Stimulated activated CD4-positive, alpha-beta T cell treated with anti-CD3 and anti-CD28 coated beads, Interleukin-1b, Interleukin-23, amount 100 ng/mL, for 4 hours (primary cell): ENCODE measurements around the gene GTF2F2.

Experiments
- DNase-seq, 2 donors: peaks; one replicate each; pipeline ENCODE4 v3.0.0-alpha.2; 2020; ENCODE audit warnings: low read depth in 2 of 2

GTF2F2 gene

GRCh38 chr13:45120967-45121831 is 889 bp downstream of the GTF2F2 start:
- DNase-seq = no peak

DNA sequence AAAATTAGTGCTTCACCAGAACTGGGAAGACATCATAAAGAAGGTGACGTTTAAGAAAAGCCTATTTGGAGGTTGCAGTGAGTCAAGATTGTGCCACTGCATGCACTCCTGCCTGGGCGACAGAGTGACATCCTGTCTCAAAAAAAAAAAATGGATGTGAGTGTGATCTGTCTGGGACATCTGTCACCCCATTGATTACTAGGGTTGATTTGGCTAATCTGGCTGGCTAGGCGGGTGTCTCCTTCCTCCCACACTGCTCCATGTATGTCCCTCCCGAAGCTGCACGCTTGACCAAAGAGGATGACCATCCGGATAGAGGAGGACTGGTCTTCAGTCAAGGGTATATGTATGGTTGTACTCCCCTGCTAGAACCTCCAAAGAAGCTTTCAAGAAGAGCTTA is 2.6 kb downstream of the GTF2F2 start:
- DNase-seq = no peak

DNA sequence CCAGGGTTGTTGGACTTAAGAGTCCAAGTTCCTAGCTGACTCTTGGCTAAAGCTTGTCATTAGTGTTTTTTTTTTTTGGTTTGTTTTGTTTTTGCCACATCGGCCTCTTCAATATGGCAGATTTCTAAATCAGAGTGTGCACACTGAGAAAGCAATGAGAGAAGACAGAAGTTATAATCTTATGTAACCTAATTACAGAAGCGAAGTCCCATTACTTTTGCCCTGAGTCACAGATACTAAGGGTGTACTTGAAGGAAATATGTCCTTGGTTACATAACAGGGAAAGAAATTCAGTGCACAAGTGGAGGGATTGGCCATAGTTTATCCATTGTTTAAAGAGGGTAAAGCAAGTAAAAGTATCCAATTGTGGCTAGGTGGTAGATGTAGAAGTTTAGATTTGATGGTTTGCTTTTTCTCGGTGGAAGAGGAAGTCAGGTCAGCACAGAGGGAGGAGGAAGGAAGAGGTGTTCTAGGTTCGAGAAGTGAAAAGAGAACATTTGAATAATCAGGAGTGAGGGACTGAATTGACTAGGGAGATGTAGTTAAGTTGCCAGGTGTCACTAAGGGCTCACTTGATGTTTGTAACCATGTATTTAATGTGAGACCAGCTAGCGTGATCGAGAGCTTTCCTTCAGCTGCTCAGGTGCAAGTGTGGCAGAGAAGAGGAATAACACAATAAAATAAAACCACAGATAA is 12.2 kb downstream of the GTF2F2 start:
- no peak for DNase-seq

GRCh38 chr13:45133396-45134118 is 13.2 kb downstream of the GTF2F2 start:
- DNase-seq = no peak

GRCh38 chr13:45136741-45137504 is 16.6 kb downstream of the GTF2F2 start:
- DNase-seq = no peak

DNA sequence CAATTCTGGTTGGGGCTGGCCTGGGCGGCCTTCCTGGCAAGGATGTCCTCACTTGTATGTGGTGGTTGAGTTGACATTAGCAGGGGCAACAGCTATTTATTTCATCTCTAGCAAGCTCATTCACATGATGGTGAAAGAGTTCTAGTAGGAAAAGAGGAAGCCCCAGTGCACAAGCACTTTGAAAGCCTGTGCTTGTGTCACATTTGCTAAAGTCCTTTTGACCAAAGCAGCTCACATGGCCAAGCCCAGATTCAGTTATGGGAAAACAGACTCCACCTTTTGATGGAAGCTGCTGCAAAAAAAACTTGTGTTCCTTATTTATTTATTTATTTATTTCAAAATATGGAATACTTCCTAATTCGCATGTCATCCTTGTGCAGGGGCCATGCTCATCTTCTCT is 17.2 kb downstream of the GTF2F2 start:
- DNase-seq = no peak

- DNase-seq = no peak
These were observed 18.0 kb downstream of the GTF2F2 start for GRCh38 chr13:45138282-45138681.

- DNase-seq = no peak
These were observed 21.1 kb downstream of the GTF2F2 start for GRCh38 chr13:45141369-45141768.

- no peak for DNase-seq
These were observed 22.4 kb downstream of the GTF2F2 start for GRCh38 chr13:45142440-45143345.

GRCh38 chr13:45143346-45143751 is 23.0 kb downstream of the GTF2F2 start:
- no peak for DNase-seq

GRCh38 chr13:45149964-45150363 is 29.7 kb downstream of the GTF2F2 start:
- DNase-seq = no peak

- no peak for DNase-seq
These were observed 36.5 kb downstream of the GTF2F2 start for GRCh38 chr13:45156565-45157361.

DNA sequence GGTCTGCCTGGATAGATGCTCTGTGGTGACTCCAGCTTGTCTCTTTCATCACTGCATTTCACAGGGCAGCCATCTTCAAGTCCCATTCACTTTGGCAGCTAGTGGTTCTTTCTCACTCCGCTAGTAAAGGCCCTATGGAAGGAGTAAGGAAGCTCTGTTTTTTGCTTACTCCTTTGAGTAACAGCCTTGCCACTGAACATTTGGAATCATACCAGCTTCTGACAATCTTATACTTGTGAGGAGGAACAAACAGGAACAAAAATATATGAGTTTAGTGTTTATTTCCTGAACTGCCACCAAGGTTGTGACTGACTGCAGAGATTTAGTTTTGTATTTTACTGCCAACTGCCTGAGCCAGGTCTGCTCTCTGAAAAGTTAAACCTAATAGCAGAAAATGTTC is 41.9 kb downstream of the GTF2F2 start:
- no peak for DNase-seq

- DNase-seq = no peak
These were observed 42.5 kb downstream of the GTF2F2 start for GRCh38 chr13:45162821-45163220.

- no peak for DNase-seq
These were observed 46.5 kb downstream of the GTF2F2 start for GRCh38 chr13:45166858-45167257.

- DNase-seq = no peak
These were observed 47.6 kb downstream of the GTF2F2 start for GRCh38 chr13:45167611-45168554.

DNA sequence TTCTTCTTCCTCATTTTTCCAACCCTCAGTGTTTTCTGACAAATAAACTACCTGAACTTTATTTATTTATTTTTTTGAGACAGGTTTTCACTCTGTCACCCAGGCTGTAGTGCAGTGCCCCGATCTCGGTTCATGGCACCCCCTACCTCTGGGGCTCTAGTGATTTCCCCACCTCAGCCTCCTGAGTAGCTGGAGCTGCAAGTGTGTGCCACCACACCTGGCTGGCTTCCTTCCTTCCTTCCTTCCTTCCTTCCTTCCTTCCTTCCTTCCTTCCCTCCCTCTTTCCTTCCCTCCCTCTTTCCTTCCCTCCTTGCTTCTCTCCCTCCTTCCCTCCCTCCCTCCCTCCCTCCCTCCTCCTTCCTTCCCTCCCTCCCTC is 48.2 kb downstream of the GTF2F2 start:
- no peak for DNase-seq

GRCh38 chr13:45174478-45174877 is 54.2 kb downstream of the GTF2F2 start:
- no peak for DNase-seq
